DND-41 (cell line): Measurements from ENCODE around the gene RPRD1A.

Experiments
- ATAC-seq: fragments of 200-7000 bp; cut with Tn5 transposase; 3 replicates; pipeline ENCODE4 v1.9.1; 2021; ENCODE audit warnings: low read depth; ENCODE audit not compliant: insufficient read depth
- DNase-seq: peaks from one replicate; pipeline ENCODE4 v3.0.0-alpha.2; 2020
- H2AFZ ChIP-seq: 2 replicates; pipeline ENCODE4 v1.6.0; 2012; ENCODE audit warnings: low read depth, low read length
- H3K27ac ChIP-seq: 2 replicates; pipeline ENCODE4 v1.5.1; 2012; ENCODE audit warnings: low read length, inconsistent platforms
- H3K27me3 ChIP-seq: fragments of 200-600 bp; sonication (generic); 2 replicates; pipeline ENCODE4 v1.6.0; 2012; ENCODE audit warnings: low read length, mild to moderate bottlenecking, inconsistent platforms; ENCODE audit not compliant: insufficient read depth, poor library complexity
- H3K36me3 ChIP-seq: 2 replicates; pipeline ENCODE4 v1.5.1; 2012; ENCODE audit warnings: low read length, inconsistent platforms; ENCODE audit not compliant: insufficient read depth
- H3K4me1 ChIP-seq: 2 replicates; pipeline ENCODE4 v1.5.1; 2012; ENCODE audit warnings: mild to moderate bottlenecking, low read length; ENCODE audit not compliant: insufficient read depth
- H3K4me2 ChIP-seq: 2 replicates; pipeline ENCODE4 v1.6.0; 2012; ENCODE audit warnings: mild to moderate bottlenecking, moderate library complexity, low read length, inconsistent platforms; ENCODE audit not compliant: insufficient read depth
- H3K4me3 ChIP-seq, 2 experiments: fragments of 200-600 bp in 1 of 2; shearing (Covaris generic) in 1 of 2; 2 replicates each; pipeline ENCODE4 v1.5.1; 2012 to 2016; ENCODE audit warnings: inconsistent platforms in 2 of 2, low read length in 2 of 2, mild to moderate bottlenecking in 2 of 2, low read depth in 1 of 2, moderate library complexity in 1 of 2
- H3K79me2 ChIP-seq: 2 replicates; pipeline ENCODE4 v1.6.0; 2012; ENCODE audit warnings: low read length, inconsistent platforms; ENCODE audit not compliant: insufficient read depth
- H3K9ac ChIP-seq: 2 replicates; pipeline ENCODE4 v1.6.0; 2012; ENCODE audit warnings: low read depth, mild to moderate bottlenecking, inconsistent platforms, low read length, moderate library complexity
- H3K9me3 ChIP-seq: 2 replicates; pipeline ENCODE4 v1.5.1; 2012; ENCODE audit warnings: low read length, moderate library complexity, mild to moderate bottlenecking, inconsistent platforms; ENCODE audit not compliant: insufficient read depth, severe bottlenecking
- H4K20me1 ChIP-seq: 2 replicates; pipeline ENCODE4 v1.6.0; 2012; ENCODE audit warnings: low read length; ENCODE audit not compliant: insufficient read depth
- CTCF ChIP-seq: IDR thresholded peaks from 2 replicates; pipeline ENCODE4 v1.5.1; 2012; ENCODE audit warnings: borderline replicate concordance, low read length, moderate library complexity, mild to moderate bottlenecking; ENCODE audit not compliant: poor library complexity, severe bottlenecking; ENCODE audit errors: extremely low read depth
- EZH2 ChIP-seq: IDR thresholded peaks from 3 replicates; pipeline ENCODE4 v1.6.1; 2012; ENCODE audit warnings: borderline replicate concordance, low read depth, mild to moderate bottlenecking, moderate library complexity, low read length, inconsistent platforms; ENCODE audit not compliant: severe bottlenecking

RPRD1A gene

GRCh38 chr18:36038102-36038663, 29.2 kb downstream of the RPRD1A start:
- peaks cover 99% of the 10 kb centered on the region for H3K79me2 ChIP-seq
- no peak overlapping the region for H3K27ac ChIP-seq
- no peak for ATAC-seq
- H3K4me3 ChIP-seq: no peak overlapping the region
- no peak overlapping the region for H3K4me2 ChIP-seq
- no peak for DNase-seq
- H3K9me3 ChIP-seq: peaks cover 32% of the 10 kb centered on the region
- no peak for TF ChIP-seq EZH2
- no peak for TF ChIP-seq CTCF
- no peak overlapping the region for H2AFZ ChIP-seq
- no peaks in the 10 kb centered on the region for H3K4me1 ChIP-seq
- peaks cover 16% of the 10 kb centered on the region; the same call in 1 of the 2 replicates for H4K20me1 ChIP-seq
- peaks cover 30% of the 10 kb centered on the region for H3K36me3 ChIP-seq
- H3K27me3 ChIP-seq: no peaks in the 10 kb centered on the region
- H3K9ac ChIP-seq: no peak overlapping the region

- Histone ChIP-seq H3K9me3 (peaks cover 26% of the 10 kb centered on the region), H3K27me3 (no peaks in the 10 kb centered on the region), H3K4me2 (no peak overlapping the region), H3K4me3 (no peak overlapping the region), H3K27ac (no peak overlapping the region), H3K36me3 (peaks cover 46% of the 10 kb centered on the region), H3K4me1 (no peaks in the 10 kb centered on the region), H3K9ac (no peak overlapping the region), H4K20me1 (peaks cover 22% of the 10 kb centered on the region; the same call in 1 of the 2 replicates), H3K79me2 (peaks cover 87% of the 10 kb centered on the region), H2AFZ (no peak overlapping the region)
- no peak for TF ChIP-seq CTCF
- TF ChIP-seq EZH2: no peak
- DNase-seq (no peak), ATAC-seq (no peak)
These were observed 32.1 kb downstream of the RPRD1A start for GRCh38 chr18:36035253-36035652.

DNA sequence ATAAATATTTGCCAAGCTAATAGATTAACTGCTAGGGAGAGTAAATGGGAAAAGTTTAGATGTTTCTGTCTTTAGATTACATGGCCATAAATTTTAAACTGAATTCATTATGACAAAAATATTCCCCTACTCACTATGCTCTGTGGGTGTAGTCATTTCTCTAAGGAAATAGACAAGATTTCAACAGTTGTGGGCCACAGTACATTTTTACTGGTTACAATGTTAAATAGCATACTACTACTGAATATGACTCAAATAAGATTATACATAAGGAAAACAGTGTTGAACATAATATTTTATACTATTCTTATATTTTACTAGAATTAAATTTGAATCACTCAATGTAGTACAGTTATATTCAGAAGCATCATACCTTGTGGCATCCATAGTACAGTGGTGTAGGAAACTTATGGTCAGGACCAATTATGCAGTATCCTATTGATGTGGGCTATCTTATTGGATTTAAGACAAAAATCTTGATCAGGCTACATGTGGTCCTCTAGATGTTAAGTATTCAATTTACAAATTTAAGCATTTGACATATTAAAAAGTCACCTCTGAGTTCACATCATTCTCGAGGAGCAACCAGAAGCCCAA, 33.0 kb downstream of the RPRD1A start:
- Histone ChIP-seq H3K27ac (no peak overlapping the region), H3K4me3 (no peak overlapping the region), H3K4me2 (no peak overlapping the region), H3K36me3 (peaks cover 47% of the 10 kb centered on the region), H2AFZ (no peak overlapping the region), H3K79me2 (peaks cover 78% of the 10 kb centered on the region), H3K4me1 (no peaks in the 10 kb centered on the region), H3K9ac (no peak overlapping the region), H4K20me1 (peaks cover 22% of the 10 kb centered on the region; the same call in 1 of the 2 replicates), H3K27me3 (no peaks in the 10 kb centered on the region), H3K9me3 (peaks cover 18% of the 10 kb centered on the region)
- DNase-seq (no peak), ATAC-seq (no peak)
- TF ChIP-seq CTCF (no peak), EZH2 (no peak)
